Smooth muscle cell of the pulmonary artery (primary cell): Measurements from ENCODE around the gene KCNJ2. TPM values are rescaled to one million over a fixed set of nuclear protein-coding genes. Genes with fewer than 3 reads are reported as not detected.

Source experiments
- total RNA-seq: library from RNA; depleted of rRNA; stranded (reverse); fragments of >200 nt; gene quantifications from 2 replicates; pipeline ENCODE4 v1.2.3, GENCODE V29; 2014

KCNJ2 gene
- total RNA-seq, result 2.9 and 5.2 TPM in 2 replicates

DNA sequence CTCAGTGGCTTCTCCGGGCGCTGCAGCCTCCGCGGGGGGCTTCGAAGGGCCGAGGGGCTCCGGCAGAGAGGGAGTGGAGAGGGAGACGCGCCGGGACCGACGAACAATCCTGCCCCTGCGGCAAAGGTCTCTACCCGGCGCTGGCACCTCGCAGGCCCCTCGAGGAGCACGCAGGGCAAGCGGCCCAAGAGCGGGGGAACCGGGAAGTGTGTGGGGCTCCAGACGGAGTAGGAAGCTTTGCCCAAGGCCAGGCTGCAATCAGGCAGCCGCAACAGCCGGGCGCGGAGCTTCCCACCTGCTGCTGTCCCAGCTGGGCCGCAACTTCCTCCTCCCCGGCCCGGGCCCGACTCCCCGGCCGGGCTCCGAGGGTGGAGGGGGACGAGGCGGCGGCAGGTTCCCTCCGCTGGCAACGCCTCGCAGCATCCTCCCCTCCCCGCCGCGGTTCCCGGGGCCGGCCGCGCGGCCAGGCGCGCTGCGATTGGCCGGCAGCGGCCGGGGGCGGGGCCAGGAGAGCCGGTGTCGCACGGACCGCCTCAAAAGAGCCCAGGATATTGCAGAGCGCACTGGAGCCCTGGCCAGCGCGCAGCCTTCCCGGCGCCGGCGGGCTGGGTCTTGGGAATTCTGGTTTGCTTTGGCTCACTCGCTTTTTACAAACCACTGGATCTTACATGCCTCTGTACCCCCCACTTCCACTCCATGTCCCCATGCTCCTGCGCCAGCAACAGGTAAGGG, at the start of gene KCNJ2:
Gene KCNJ2 (plus strand): TSS at position 556 of the 732 bp plus-strand sequence. CDS start 5,508 bp downstream, outside the sequence.

Other genes starting within 250 kb of the KCNJ2 start
- not detected in 2 replicates for gene KCNJ16, start 94.3 kb upstream of the KCNJ2 start, total RNA-seq